ENCODE measurements around the gene POLA1.
"Not testable (repeated sequence)": the region's sequence is repeated elsewhere in the genome, so short reads cannot be mapped to it uniquely, and the experiment has no call there.

POLA1 gene, protein sequence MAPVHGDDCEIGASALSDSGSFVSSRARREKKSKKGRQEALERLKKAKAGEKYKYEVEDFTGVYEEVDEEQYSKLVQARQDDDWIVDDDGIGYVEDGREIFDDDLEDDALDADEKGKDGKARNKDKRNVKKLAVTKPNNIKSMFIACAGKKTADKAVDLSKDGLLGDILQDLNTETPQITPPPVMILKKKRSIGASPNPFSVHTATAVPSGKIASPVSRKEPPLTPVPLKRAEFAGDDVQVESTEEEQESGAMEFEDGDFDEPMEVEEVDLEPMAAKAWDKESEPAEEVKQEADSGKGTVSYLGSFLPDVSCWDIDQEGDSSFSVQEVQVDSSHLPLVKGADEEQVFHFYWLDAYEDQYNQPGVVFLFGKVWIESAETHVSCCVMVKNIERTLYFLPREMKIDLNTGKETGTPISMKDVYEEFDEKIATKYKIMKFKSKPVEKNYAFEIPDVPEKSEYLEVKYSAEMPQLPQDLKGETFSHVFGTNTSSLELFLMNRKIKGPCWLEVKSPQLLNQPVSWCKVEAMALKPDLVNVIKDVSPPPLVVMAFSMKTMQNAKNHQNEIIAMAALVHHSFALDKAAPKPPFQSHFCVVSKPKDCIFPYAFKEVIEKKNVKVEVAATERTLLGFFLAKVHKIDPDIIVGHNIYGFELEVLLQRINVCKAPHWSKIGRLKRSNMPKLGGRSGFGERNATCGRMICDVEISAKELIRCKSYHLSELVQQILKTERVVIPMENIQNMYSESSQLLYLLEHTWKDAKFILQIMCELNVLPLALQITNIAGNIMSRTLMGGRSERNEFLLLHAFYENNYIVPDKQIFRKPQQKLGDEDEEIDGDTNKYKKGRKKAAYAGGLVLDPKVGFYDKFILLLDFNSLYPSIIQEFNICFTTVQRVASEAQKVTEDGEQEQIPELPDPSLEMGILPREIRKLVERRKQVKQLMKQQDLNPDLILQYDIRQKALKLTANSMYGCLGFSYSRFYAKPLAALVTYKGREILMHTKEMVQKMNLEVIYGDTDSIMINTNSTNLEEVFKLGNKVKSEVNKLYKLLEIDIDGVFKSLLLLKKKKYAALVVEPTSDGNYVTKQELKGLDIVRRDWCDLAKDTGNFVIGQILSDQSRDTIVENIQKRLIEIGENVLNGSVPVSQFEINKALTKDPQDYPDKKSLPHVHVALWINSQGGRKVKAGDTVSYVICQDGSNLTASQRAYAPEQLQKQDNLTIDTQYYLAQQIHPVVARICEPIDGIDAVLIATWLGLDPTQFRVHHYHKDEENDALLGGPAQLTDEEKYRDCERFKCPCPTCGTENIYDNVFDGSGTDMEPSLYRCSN (N-terminal part only)

DNA sequence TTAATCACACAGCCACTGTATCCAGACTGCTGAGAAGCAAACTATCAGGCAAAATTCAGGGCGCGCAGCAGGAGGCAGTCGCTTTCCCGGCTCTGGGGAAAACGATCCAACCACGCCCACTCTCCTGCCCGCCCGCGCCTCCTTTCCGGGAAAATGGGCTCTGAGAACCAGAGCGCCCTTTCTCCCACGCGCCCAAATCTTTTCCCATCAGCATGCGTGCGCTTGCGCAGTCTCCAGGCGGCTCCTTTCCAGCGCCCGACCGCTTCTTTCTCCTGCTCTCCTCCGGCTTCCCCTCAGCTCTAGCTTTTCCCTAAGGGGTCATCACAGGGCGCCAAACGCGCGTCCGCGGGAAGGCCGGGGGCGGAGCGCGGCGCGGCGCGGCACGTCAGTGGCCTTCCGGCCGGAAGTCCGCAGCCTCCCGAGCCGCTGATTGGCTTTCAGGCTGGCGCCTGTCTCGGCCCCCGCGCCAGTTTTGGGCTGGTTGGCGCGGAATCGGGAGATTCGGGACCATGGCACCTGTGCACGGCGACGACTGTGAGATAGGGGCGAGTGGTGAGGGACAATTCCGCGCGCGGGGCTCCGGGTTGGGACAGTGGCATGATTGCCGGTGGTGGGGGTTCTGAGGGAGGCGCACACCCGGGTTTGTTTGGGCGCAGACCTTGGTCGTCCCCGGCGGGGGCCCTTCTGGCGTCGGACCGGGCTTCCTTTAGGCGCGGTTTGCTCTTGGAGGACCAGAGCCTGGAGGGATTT lies at the start of gene POLA1:
POLA1 (plus strand) TSS at position 466 of the 750 bp plus-strand sequence; CDS start at position 510, 44 bp downstream.
- H3K27ac ChIP-seq, result peak within 1 kb of the TSS; percentile 81
- TF ChIP-seq, protein P1, sequence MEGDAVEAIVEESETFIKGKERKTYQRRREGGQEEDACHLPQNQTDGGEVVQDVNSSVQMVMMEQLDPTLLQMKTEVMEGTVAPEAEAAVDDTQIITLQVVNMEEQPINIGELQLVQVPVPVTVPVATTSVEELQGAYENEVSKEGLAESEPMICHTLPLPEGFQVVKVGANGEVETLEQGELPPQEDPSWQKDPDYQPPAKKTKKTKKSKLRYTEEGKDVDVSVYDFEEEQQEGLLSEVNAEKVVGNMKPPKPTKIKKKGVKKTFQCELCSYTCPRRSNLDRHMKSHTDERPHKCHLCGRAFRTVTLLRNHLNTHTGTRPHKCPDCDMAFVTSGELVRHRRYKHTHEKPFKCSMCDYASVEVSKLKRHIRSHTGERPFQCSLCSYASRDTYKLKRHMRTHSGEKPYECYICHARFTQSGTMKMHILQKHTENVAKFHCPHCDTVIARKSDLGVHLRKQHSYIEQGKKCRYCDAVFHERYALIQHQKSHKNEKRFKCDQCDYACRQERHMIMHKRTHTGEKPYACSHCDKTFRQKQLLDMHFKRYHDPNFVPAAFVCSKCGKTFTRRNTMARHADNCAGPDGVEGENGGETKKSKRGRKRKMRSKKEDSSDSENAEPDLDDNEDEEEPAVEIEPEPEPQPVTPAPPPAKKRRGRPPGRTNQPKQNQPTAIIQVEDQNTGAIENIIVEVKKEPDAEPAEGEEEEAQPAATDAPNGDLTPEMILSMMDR (conservative IDR thresholded peaks at IDR 0.05), result peak; percentile 29
- TF ChIP-seq ZFX (IDR thresholded peaks at IDR 0.05), result no peak

DNA sequence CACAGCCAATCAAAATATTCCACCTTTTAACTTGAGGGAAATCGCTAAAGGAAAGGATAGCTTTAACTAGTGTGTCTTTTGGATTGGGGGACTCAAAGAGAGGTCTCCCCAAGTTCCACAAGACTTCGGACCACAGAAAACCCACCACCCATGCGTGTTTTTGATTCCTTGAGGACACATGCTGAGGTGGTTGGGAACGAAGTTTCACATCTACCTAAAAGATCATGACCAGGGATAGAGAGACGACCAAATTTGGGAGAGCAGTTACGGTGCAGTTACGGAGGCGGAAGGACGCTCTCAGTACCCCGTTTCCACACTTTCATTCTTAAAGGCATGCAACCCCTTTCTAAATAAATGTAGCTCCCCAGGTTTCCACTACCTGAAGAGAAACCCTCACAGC lies 47.7 kb upstream of the POLA1 start:
- TF ChIP-seq, protein P1 (conservative IDR thresholded peaks at IDR 0.05), result no peak
- no peak for TF ChIP-seq ZFX (IDR thresholded peaks at IDR 0.05)
- H3K27ac ChIP-seq, result no peak overlapping the region

DNA sequence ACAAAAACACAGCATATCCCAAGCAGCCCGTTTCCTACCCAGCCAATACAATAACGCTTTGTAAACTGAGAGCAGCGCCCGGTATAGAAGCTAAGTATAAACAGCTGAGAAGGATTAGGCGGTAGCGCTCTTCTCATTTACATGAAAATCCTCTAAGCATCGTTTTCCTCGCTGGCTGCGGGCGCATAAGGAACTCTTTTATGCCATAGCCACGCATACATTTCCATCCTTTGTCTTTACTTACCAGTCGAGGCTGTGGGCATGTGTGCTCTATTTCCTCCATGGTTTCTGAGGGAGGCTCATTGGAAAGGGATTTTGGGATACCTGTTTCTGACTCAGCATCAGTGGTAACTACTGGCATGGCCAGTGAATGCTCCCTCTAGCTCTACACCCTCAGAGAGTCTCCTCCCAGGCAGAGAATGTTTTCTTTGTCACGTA lies 47.0 kb upstream of the POLA1 start:
- no peak overlapping the region for H3K27ac ChIP-seq
- TF ChIP-seq, protein P1 (conservative IDR thresholded peaks at IDR 0.05), result no peak
- no peak for TF ChIP-seq ZFX (IDR thresholded peaks at IDR 0.05)

DNA sequence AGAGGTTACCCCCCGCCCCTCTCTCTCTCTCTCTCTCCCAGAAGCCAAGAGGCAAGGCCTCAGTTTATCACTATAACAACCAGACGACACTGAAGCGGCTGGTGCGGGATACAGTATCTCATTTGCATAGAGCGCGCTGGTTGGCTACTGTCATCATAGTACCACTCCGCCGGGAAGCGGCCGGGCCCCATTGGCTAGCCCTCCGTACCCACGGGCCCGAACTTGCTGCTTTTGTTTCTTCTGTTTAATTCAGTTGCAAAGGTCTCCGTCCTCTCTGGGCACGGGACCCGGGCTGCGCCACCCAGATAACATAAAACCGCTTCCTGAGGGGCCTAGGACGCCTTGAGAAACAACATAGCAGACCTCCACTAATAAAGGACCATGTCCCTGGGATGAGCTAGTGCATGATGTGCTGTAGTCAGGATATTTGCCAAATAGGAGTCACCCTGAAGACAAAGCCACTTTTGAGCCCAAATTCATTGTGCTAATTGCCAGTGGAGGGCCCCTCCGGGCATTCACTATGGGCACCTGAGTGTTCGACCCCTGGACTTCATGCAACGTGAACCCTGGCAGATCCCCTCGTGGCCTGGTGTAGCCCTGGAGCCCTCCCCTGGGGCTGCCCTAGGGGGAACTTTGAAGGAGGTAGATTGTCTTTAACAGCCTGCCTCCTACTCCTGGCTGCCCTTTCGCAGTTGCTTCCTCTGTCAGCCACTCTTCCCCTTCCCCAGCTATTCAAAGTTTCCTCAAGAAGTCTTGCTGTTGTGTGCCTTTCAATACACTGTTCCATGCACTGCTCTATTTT lies 46.3 kb upstream of the POLA1 start, which contains the start of gene PCYT1B:
PCYT1B (minus strand) TSS at position 91 of the 802 bp plus-strand sequence. CDS start 242 bp downstream, outside the sequence.
- TF ChIP-seq, protein P1 (conservative IDR thresholded peaks at IDR 0.05), result no peak
- no peak for TF ChIP-seq ZFX (IDR thresholded peaks at IDR 0.05)
- H3K27ac ChIP-seq, result no peak within 1 kb of the TSS

DNA sequence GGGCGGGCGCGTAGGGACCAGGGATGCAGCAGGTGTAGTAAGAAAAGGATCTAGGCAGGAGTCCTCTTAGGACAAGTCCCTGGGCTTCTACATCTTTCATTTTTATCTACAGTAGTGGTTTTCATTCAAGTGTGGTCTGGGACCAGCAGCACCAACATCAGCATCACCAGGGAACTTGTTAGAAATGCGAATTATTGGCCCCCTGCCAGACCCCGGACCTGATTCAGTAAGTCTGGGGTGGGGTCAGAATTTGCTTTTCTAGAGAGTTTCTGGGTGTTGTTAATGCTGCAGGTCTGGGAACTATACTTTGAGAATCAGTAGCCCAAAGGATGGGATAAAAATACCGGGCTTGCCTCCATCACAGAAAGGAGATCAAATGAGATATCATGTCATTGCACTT lies 45.2 kb upstream of the POLA1 start:
- H3K27ac ChIP-seq, result no peak overlapping the region
- TF ChIP-seq, protein P1 (conservative IDR thresholded peaks at IDR 0.05), result no peak
- no peak for TF ChIP-seq ZFX (IDR thresholded peaks at IDR 0.05)

DNA sequence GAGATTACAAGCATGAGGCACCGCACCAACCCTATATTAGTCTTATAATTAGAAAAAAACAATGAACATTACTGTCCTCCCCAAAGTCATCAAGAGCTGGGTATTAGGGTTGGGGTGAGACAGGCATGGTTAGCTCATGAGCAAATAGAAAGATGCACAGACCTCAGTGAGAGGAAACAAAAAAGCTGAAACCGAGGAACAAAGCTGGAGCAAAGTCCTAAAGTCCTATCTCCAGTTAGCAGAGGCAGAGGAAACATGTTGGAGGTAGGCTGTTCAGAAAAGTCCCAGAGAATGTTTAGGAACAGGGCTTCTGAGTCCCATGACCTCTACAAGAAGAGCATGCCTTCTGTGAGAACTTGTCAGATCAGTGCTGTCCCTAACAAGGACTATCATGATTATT lies 41.9 kb upstream of the POLA1 start:
- no peak overlapping the region for H3K27ac ChIP-seq
- TF ChIP-seq, protein P1 (conservative IDR thresholded peaks at IDR 0.05), result no peak
- no peak for TF ChIP-seq ZFX (IDR thresholded peaks at IDR 0.05)

DNA sequence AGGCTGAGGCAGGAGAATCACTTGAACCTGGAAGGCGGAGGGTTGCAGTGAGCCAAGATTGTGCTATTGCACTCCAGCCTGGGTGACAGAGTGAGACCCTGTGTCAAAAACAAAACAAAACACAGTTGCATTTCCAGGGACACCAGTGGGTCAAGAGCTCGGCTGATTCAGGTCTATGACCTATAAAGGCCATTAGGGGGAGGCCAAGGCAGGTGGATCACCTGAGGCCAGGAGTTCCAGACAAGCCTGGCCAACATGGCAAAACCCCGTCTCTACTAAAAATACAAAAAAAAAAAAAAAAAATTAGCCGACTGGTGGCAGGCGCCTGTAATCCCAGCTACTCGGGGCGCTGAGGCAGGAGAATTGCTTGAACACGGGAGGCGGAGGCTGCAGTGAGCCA lies 38.0 kb upstream of the POLA1 start:
- not testable (repeated sequence) for H3K27ac ChIP-seq

Measured in C4-2B (cell line).